OCI-LY7 (cell line): ENCODE data around the gene FNDC5. TPM values are rescaled to one million over a fixed set of nuclear protein-coding genes. Genes with fewer than 3 reads are reported as not detected.

Experiments
- BruUV-seq: library from RNA; stranded (reverse); fragments of 400-500 nt; replicated peaks from 2 replicates; lab custom pipeline; 2021; lab: Mats Ljungman, UMichigan
- CTCF ChIA-PET: fragments of 300-600 bp; sonication (Branson Sonifier 250); formaldehyde crosslinking; loops from one replicate; lab custom pipeline; 2022; ENCODE audit warnings: antibody characterized with exemption; ENCODE audit not compliant: unreplicated experiment; lab: Charles Lee
- POLR2A ChIA-PET: fragments of 300-600 bp; sonication (Branson Sonifier 250); formaldehyde crosslinking; loops from one replicate; lab custom pipeline; 2022; ENCODE audit warnings: antibody characterized with exemption; lab: Charles Lee
- DNase-seq: peaks from one replicate; pipeline ENCODE4 v3.0.0-alpha.2; 2015; ENCODE audit warnings: low spot score
- H2AFZ ChIP-seq: fragments of 200-600 bp; sonication (generic), shearing (Covaris generic); 2 replicates; pipeline ENCODE4 v1.6.1; 2014; ENCODE audit warnings: mild to moderate bottlenecking, antibody characterized with exemption, low read length, moderate library complexity
- H3K27ac ChIP-seq: fragments of 200-600 bp; sonication (generic); 2 replicates; pipeline ENCODE4 v1.5.1; 2014; ENCODE audit warnings: mixed run types, low read depth, mild to moderate bottlenecking, moderate library complexity, low read length, inconsistent platforms; ENCODE audit not compliant: poor library complexity, severe bottlenecking
- H3K36me3 ChIP-seq: fragments of 200-600 bp; sonication (generic); 2 replicates; pipeline ENCODE4 v1.6.1; 2014; ENCODE audit warnings: mild to moderate bottlenecking, antibody characterized with exemption, low read length, moderate library complexity, mixed read lengths; ENCODE audit not compliant: insufficient read depth
- H3K4me1 ChIP-seq: fragments of 200-600 bp; sonication (generic); 2 replicates; pipeline ENCODE4 v1.5.1; 2014; ENCODE audit warnings: mild to moderate bottlenecking, low read length; ENCODE audit not compliant: insufficient read depth, poor library complexity, severe bottlenecking
- H3K4me2 ChIP-seq: fragments of 200-600 bp; sonication (generic); 2 replicates; pipeline ENCODE4 v1.6.1; 2014; ENCODE audit warnings: mild to moderate bottlenecking, low read length
- H3K4me3 ChIP-seq: fragments of 200-600 bp; sonication (generic); 2 replicates; pipeline ENCODE4 v1.5.1; 2014; ENCODE audit warnings: mild to moderate bottlenecking, low read depth, low read length; ENCODE audit not compliant: poor library complexity, severe bottlenecking
- H3K79me2 ChIP-seq: fragments of 200-600 bp; sonication (generic); 2 replicates; pipeline ENCODE4 v1.6.1; 2016; ENCODE audit warnings: low read depth, mild to moderate bottlenecking, low read length, moderate library complexity, mixed read lengths; ENCODE audit not compliant: insufficient read depth
- H3K9me2 ChIP-seq: fragments of 200-600 bp; sonication (generic); 2 replicates; pipeline ENCODE4 v1.6.1; 2016; ENCODE audit warnings: mild to moderate bottlenecking, low read length, mixed read lengths; ENCODE audit not compliant: insufficient read depth
- H3K9me3 ChIP-seq: fragments of 200-600 bp; sonication (generic); 2 replicates; pipeline ENCODE4 v1.6.1; 2014; ENCODE audit warnings: mild to moderate bottlenecking, mixed run types, low read length, mixed read lengths
- H4K20me1 ChIP-seq: fragments of 200-600 bp; sonication (generic); 2 replicates; pipeline ENCODE4 v1.6.1; 2014; ENCODE audit warnings: mild to moderate bottlenecking, antibody characterized with exemption, low read length, moderate library complexity, mixed read lengths; ENCODE audit not compliant: insufficient read depth
- CTCF ChIP-seq: fragments of 200-600 bp; sonication (generic); conservative IDR thresholded peaks from 2 replicates; pipeline ENCODE4 v1.5.1; 2014; ENCODE audit warnings: mild to moderate bottlenecking, antibody characterized with exemption, low read length, moderate library complexity, mixed read lengths
- EZH2phosphoT487 ChIP-seq: fragments of 200-600 bp; sonication (generic); IDR thresholded peaks from 2 replicates; pipeline ENCODE4 v1.6.1; 2018; ENCODE audit warnings: low read depth, borderline replicate concordance, mild to moderate bottlenecking, mixed run types, antibody characterized with exemption, low read length, moderate library complexity, mixed read lengths
- intact Hi-C: fragments of 100-400 bp; cut with micrococcal nuclease; formaldehyde crosslinking; loops from one replicate; pipeline ENCODE4 v1.10.0; 2022; ENCODE audit not compliant: unreplicated experiment
- total RNA-seq, 2 experiments: library from RNA; depleted of rRNA in 1 of 2; stranded (reverse); fragments of >200 nt in 1 of 2; shearing (Covaris generic) in 1 of 2; gene quantifications; 2 replicates each; pipeline ENCODE4 v1.2.3, GENCODE V29; 2014 to 2022

The FNDC5 gene
- total RNA-seq, 2 experiments from 2014 or later: not detected

- no peaks in the 10 kb centered on the region for H4K20me1 ChIP-seq
- TF ChIP-seq CTCF (no peak), EZH2phosphoT487 (no peak)
- no peaks in the 10 kb centered on the region for H3K9me3 ChIP-seq
- intact Hi-C loops: no loop called here
- ChIA-PET POLR2A (interaction anchor here (0.7 kb wide), 1 partner anchor 29 kb away, joined by 3 read pairs; no protein-coding TSS in a partner anchor), CTCF (no interaction called here)
- no peaks in the 10 kb centered on the region for H3K36me3 ChIP-seq
- H2AFZ ChIP-seq: no peak overlapping the region
- H3K4me1 ChIP-seq: no peaks in the 10 kb centered on the region
- no peak overlapping the region for H3K4me3 ChIP-seq
- no peak for DNase-seq
- no peak overlapping the region for H3K27ac ChIP-seq
- BruUV-seq: no TSS peak
- H3K79me2 ChIP-seq: no peaks in the 10 kb centered on the region
- H3K4me2 ChIP-seq: no peak overlapping the region
- H3K9me2 ChIP-seq: no peaks in the 10 kb centered on the region
These were observed 14.9 kb upstream of the FNDC5 start for GRCh38 chr1:32885676-32886003.

DNA sequence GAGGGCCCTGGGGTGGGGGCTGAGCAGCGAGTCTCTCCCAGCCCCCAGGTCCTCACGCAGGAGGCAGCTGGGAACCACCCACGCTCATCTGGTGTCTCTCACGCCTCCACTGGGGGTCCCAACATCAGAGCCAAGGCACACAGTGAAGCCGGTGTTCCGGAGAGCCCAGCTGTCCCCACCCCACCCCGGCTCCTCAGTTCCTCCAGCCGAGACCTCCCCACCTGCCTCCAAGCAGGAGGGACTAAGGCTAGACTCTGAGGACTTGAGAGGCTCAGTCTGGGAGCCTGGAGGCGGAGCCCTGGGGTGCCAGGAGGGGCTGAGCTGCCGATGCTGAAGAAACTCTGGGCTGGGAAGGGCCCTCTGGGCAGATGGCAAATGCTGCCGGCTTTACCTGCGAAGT is 14.0 kb upstream of the FNDC5 start:
- H3K9me3 ChIP-seq: no peaks in the 10 kb centered on the region
- CTCF ChIA-PET: no interaction called here
- H2AFZ ChIP-seq: no peak overlapping the region
- intact Hi-C loops: no loop called here
- H3K36me3 ChIP-seq: no peaks in the 10 kb centered on the region
- POLR2A ChIA-PET: no interaction called here
- no peak overlapping the region for H3K4me3 ChIP-seq
- no peak overlapping the region for H3K4me2 ChIP-seq
- no TSS peak for BruUV-seq
- H3K79me2 ChIP-seq: no peaks in the 10 kb centered on the region
- no peak overlapping the region for H3K27ac ChIP-seq
- no peaks in the 10 kb centered on the region for H3K4me1 ChIP-seq
- DNase-seq: no peak
- TF ChIP-seq CTCF (no peak), EZH2phosphoT487 (no peak)
- H3K9me2 ChIP-seq: no peaks in the 10 kb centered on the region
- no peaks in the 10 kb centered on the region for H4K20me1 ChIP-seq

DNA sequence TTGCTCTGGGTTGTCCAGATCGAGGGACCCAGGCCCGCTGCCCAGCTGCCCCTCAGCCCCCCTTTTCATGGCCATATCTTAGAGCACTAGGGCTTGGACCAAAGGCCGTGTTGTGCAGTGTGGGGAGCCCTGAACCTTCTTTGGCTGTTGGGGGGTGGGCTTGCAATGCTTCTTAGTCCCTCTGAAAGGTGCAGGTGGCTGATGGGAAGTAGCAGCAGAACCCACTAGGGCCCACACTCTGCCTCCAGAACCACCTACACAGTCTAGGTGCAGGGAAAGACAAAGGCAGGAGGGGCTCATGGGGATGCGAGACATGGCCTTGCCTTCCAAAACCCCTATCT is 13.3 kb upstream of the FNDC5 start:
- H3K4me3 ChIP-seq: no peak overlapping the region
- no peaks in the 10 kb centered on the region for H3K9me2 ChIP-seq
- intact Hi-C loops: no loop called here
- H4K20me1 ChIP-seq: no peaks in the 10 kb centered on the region
- no peak for DNase-seq
- no peak overlapping the region for H2AFZ ChIP-seq
- no TSS peak for BruUV-seq
- no peak overlapping the region for H3K4me2 ChIP-seq
- no peaks in the 10 kb centered on the region for H3K79me2 ChIP-seq
- H3K27ac ChIP-seq: no peak overlapping the region
- TF ChIP-seq CTCF: no peak
- no peak for TF ChIP-seq EZH2phosphoT487
- ChIA-PET CTCF (no interaction called here), POLR2A (no interaction called here)
- no peaks in the 10 kb centered on the region for H3K4me1 ChIP-seq
- no peaks in the 10 kb centered on the region for H3K9me3 ChIP-seq
- H3K36me3 ChIP-seq: no peaks in the 10 kb centered on the region
